ACHN (cell line): ENCODE data around the gene TIGD3.

Source experiments
- DNase-seq: peaks from one replicate; pipeline ENCODE4 v3.0.0-alpha.2; 2015
- in situ Hi-C: cut with HindIII; loops from 2 replicates; pipeline ENCODE4 v1.10.0; 2017; ENCODE audit warnings: low sequenced_read_pairs, low pct_ligation_motif_present, low pct_unique_long_range_greater_than_20kb

TIGD3 gene

DNA sequence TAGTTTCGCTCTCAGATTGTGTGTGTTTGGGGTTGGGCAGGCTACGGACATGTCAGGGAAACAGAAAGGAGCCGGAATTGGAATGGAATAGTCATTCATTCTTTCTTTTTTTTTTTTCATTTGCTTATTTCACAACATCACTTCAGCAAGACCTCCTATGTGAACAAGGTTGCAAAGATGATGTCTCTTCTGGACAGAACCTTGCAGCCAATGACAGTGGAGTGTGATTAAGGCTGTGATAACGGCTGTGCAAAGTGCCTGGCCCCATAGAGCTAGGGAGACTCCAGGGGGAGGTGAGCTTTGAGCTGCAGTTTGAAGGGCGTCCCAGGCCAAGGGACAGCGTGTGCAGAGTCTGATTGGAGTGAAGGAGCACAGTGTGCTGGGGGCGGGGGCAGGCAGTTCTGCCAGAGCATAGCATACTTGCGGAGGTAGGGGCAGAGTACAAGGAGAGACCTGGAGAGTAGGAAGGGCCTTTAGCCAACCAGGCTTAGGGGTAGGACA, 3.4 kb downstream of the TIGD3 start:
- no peak for DNase-seq
- in situ Hi-C loops, result no loop called here

DNA sequence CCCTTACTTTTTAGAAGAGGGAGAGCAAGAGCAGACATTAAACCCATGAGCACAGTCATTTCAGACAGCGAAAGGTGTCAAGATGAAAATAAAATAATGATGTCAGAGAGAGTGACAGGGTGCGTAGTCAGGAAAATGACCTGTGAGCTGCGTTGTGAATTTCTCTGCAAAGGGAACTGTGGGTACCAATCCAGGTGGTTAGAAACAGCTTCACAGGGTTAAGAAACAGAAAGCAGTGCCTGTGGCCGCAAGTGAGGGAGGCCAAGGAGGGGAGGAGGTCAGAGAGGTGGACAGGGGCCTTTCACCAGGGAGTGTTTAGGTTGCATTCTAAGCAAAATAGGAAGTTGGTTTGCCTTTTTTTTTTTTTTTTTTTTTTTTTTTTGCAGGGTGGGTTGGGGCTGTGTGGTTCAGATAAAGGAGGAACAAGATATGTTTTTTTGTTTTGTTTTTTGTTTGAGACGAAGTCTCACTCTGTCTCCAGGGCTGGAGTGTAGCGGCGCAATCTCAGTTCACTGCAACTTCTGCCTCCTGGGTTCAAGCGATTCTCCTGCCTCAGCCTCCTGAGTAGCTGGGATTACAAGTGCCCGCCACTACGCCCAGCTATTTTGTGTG, 7.9 kb downstream of the TIGD3 start:
- no peak for DNase-seq
- in situ Hi-C loops, result no loop called here

DNA sequence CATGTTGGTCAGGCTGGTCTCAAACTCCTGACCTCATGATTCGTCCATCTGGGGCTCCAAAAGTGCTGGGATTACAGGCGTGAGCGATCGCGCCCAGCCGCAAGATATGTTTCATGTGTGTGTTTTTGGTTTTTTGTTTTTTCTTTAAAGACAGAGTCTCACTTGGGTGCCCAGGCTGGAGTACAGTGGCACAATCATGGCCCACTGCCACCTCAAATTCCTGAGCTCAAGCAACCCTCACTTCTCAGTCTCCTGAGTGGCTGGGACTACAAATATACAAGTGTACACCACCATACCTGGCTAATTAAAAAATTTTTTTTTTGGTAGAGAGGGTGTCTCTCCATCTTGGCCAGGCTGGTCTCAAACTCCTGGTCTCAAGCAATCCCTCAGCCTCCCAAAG, 8.4 kb downstream of the TIGD3 start:
- in situ Hi-C loops, result no loop called here
- DNase-seq, result no peak

DNA sequence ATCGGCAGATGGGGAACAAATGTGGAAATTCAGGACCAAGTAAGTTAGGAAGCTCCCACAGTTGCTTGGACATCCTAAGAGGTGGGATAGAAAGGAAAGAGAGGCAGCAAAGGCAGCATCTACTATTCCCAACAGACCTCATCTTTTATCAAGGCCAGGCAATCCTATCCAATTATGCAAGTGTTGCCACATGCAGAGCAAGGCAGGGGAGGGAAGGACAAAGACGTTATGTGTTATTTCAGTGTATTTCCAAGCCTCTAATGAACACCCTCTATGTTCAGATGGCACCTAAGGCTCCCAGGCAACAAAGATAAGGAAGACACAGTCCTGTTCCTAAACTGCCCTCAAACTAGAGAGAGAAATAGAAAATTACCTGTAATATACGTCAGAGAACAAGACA, 9.2 kb downstream of the TIGD3 start:
- no peak for DNase-seq
- in situ Hi-C loops, result no loop called here

DNA sequence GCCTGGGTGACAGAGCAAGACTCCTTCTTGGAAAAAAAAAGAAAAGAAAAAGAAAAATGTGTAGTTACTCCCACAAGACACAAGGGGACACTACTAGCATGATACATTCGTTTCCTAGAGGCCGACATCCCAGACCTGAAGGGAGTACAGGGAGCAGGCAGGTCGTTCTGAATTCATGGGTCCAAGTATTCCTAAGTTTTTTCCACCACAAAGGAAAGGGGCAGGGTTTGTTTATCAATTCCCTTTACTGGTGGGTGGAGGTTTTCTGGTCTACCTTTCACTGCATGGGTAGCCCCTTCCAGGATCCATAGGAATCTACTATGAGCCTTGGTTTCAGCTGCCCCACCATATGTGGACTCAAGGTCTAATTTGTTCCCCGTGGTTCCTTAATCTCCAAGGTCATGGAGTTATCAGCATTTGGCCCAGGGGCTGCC, 11.8 kb downstream of the TIGD3 start:
- peak; percentile 79 for DNase-seq

DNA sequence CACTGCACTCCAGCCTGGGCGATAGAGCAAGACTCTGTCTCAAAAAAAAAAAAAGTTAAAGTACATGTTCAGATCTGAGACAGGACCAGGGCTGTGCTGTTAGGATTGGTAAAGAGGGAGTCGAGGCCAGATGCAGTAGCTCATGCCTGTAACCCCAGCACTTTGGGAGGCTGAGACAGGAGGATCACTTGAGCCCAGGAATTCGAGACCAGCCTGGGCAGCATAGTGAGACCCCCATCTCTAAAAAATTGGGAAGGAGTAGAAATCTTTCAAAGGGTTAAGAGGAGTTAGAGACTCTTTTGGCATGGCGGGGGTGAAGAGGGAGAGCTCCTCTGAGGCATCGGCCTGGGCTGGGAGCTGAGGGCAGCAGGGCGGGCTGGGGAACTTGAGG, 16.1 kb downstream of the TIGD3 start:
- in situ Hi-C loops, result no loop called here
- DNase-seq, result no peak

More for the DNA sequence above, 11.8 kb downstream of the TIGD3 start:
- in situ Hi-C loops, result no loop called here

DNA sequence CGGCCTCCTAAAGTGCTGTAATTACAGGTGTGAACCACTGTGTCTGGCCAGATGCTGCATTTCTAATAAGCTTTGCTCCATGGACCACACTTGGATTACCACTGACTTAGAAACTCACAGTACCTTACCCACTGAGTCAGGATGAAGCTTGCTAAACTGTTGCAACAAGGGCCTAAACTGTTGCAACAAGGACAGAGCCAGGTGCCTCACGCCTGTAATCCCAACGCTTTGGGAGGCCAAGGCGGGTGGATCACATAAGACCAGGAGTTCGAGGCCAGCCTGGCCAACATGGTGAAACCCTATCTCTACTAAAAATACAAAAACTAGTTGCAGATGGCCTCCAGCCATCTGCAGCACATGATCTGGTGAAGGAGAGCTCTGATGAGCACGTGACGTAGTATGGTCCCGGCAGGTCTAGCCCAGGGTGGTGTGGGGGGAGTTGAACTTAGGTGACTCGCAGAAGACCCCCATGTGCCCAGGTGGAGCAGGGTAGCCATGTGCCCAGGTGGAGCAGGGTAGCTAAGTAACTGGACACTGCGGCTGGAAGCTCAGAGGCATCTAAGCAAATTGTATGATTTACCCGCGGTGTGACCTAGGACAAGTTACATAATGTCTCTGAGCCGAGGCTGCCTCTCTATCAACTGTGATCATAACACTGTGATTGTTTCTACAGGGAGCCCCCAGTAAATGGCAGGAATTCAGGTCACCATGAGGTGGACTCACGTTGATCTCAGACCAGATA, 19.5 kb downstream of the TIGD3 start:
- DNase-seq, result no peak
- in situ Hi-C loops, result no loop called here

DNA sequence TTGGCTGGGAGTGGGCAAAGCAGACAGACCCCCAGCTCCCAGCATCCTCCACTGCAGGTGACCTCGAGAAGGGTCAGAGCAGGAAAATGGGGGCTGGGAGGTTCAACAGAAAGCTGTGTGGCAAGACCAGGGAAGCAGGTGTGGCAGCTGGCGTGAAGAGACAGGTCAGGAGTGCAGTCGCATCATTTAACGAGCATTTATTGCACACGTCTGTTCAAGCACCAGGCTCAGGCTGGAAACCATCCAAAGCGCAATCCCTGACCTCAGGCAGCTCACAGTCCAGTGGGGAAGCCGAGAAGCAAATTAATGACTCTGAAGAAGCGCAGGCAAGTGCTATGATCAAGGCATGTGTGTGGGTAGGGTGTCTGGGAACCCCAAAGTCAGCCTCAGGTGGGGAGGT, 20.5 kb downstream of the TIGD3 start:
- DNase-seq, result no peak
- in situ Hi-C loops, result no loop called here

DNA sequence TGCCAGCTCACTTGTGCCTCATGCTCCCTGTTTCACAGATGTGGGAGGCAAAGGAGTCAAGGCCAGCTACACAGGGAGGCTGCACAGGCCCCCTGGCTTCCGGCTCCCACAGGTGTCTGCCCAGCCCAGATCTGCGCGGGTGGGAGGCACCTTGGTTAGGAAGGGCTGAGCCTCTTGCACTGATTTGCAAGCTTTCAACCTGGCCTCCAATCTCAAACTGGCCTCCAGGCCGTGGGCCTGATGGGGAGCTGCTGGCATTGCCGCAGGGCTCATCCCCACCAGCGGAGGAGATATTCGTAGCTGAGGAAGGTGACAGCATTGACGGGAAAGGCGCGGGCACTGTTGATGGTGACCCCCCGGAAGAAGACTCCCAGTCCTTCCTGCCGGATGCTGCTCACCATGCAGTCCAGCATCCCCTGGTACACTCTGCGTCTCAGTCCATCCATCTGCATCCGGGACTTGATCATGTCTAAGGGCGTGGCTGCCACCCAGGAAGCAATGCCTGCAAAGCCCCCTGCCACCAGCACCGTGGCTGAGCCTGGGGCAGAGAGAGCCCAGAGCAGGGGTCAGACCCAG, 21.7 kb downstream of the TIGD3 start:
- in situ Hi-C loops, result no loop called here
- DNase-seq, result no peak

DNA sequence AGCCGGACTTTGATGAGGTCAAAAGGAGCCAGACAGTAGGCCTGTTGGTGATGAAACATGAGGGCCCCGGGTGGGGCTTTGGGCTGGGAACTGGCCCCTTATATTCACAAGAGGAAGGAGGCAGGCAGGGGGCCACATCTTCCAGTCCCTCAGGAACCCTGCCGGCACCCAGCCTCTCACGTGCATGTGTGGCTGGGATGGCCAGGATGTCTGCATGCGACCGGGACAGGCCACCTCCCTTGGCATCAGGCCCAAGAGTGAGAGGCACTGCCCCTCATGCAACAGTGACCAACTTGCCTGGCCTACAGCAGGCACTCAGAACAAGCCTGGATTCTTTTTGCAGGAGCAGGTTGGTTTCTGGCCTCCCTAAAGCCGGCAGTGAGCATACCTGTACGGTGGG, 22.5 kb downstream of the TIGD3 start:
- DNase-seq, result no peak
- in situ Hi-C loops, result no loop called here

DNA sequence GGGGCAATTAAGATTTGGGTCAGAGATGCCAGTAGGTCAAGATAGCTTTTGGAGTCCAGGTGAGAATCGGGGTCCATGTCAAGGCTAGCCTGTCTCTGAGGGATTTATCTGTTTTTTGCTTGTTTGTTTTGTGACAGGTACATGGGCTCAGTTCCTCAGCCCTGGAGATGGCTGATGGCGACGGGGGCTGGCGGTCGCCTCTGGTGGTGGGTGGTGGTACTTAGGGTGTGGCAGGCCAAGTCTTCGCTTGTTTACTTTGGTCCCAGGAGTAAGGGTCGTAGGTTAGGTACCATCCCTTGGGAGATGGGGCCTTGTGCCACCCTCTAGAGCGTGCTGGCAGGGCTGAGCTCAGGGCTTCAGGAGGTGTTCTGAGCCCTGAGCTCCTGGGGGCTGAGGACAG, 23.2 kb downstream of the TIGD3 start:
- DNase-seq, result no peak
- in situ Hi-C loops, result no loop called here

DNA sequence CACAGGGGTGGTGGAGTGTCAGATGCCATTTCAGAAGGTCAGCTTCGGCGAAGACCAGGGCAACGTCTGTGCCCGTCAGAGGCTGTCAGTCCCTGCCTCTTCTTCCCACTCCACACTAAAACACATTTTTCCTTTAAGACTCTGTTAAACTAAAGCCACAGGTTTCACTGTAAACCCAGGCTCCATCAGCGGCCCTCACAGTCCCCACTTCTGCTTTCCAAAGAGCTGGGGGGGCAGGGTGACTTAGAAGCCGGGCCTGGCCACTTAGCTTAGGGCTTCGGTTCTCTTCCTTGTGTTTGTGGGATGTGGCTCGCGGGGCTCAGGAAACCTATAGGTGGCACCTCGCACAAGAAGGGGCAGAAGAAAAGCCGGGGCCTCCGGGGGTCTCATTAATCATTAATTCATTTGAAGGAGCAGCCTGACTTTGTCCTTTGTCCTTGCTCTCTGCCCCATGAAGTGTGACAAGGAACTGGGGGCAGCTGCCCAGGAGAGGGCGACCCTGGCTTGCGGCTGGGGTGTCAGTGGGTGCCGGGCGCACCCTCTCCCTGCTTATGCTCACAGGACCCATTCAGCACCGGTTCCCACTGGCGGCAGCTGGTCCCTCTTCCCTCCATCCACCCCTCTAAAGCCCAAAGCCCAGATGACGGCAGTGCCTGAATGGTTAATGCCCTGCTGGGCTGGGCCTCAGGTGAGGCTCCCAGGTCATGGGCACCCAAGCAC, 23.8 kb downstream of the TIGD3 start:
- no peak for DNase-seq
- in situ Hi-C loops, result no loop called here

DNA sequence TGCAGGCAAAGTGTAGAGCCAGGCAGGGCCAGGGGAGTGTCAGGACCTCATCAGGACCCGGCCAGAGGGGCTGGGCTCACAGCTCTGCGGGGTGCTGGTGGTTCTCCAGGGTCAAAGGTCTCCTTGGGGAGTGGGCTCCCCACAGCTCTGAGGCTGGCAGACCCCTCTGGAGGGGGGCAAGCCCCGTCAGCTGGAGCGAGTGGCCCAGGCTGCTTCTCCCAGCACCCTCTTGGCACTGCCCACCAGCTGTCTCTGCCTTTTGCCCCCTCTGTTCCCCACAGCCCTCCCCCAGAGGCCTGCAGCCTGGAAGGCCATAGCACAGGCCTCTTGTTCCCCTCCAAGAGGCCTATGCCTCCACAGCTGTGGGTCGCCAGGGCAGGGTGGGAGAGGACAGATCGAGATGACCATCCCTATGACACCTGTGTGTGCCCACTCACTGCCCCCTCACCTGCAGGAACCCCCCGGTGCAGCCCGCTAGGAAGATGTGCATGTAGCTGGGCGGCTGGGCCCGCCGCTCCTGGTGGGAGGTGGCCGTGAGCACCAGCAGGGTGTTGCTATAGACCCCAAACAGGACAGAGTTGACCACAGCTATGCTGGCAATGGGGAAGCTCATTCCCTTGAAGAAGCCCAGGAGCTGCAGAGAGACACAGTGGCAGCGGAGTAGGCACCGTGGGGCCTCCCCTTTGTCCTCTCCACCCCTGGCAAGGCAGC, 24.5 kb downstream of the TIGD3 start:
- in situ Hi-C loops, result no loop called here
- no peak for DNase-seq

DNA sequence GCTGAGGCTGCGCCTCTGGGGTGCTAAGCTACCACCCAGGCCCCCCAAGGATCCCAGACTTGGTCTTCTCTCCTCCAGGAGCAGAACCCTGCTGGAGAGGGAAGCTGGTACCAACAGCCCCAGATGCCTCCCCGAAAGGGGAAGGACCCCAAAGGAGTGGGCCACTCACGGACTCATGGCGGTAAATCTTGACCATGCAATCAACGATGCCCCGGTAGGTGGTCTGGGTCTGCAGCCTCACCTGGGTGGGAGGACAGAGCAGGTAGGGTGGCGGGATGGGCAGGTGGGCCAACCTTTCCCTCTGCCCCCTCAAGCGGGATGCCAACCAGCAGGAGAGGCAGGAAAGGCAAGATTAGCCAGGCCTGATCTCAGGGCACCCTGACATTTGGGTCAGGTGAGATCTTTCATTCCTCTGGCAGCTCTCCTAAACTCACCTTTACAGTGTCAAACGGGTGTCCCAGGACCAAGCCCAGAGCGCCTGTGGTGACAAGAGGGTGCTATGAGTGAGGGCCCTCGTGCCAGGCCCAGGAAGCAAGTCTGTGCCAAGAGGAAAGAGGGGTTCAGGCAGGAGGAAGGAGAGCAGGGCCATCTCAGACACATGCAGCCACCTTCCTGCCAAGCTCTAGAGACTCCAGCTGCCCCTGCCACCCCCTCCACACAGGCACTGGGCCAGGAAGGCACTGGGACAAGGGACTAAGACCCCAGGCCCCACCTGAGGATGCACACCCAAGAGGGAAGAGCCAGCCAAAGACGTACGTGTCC, 25.3 kb downstream of the TIGD3 start:
- in situ Hi-C loops, result no loop called here
- DNase-seq, result no peak

DNA sequence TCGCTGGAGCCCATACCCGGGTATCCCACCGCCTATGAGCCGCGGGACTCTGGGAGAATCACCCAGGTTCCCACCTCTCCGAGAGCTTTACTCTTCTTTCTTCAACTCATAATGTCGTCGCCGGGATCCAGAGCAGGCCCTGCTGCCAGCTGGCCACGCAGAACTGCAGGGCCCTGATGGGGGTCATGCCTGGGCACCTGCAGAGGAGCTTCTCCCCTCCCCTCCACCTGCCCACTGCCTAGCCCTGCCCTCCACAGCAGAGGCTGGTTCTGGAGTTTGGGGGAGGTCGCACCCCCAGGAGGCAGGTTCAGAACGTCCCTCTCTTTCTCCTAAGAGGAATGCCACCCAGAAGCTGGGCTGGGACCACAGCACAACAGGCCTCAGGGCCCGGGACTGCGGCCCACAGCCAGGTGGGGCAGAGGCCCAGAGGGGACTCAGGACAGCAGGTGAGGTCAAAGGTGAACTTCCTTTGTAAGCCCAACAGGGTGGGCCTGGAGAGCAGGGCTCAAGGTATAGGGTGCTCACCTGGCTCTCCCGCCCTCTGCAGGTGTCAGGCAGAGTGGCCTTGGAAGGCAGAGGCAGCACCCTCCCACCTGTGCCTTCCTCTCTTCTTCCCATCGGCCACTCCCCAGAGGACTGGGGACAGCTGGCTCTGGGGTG, 26.0 kb downstream of the TIGD3 start:
- no peak for DNase-seq

DNA sequence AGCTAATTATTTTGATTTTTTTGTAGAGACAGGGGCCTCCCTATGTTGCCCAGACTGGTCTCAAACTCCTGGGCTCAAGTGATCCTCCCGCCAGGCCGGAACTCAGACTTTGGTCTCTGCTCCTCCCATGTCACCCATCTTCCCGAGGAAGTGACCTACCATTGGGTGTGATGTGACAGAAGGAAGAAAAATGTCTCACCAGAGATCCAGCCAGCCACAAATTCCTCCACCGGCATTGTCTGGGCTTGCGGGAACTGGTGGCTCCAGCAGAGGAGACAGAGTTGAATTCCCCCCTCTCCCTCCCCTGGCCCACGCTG, 27.1 kb downstream of the TIGD3 start:
- DNase-seq, result no peak
- in situ Hi-C loops, result no loop called here

More for the DNA sequence above, 26.0 kb downstream of the TIGD3 start:
- in situ Hi-C loops, result no loop called here

DNA sequence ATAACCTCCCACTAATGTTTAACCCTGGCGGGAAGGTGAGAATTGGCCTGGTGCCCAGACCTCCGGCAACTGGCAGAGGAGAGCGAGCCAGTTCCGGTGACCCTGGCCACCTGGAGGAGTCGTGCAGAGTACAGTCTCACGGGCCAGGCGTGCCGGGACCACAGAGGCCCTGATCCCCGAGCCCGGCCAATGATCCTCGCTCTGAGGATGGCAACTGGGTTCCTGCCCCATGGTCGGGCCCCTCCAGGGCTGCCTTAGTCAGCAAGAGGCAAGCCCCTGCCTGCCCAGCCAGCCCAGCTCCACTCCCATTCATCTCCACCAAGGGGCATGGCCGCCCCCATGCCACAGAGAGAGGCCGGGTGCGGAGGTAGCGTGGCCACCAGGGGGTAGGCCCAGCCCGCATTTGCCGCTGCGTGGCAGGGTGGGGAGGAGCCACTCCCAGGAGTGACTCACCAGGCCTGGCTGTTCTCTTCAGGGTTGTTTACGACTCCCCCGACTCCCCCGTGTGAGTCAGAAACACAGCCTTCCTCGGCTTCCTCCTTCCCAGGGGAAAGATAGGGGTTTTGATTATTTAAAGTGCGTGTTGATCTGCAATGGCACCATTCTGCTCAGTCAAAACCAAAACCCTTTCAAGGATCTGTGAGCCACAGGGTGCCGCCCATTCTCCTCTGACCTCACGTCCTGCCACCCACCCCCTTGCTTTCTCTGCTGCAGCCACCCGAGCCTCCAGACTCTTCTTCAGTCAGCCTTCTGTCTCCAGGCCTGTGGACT, 27.7 kb downstream of the TIGD3 start, which contains the start of gene SLC25A45:
TSS of gene SLC25A45 (minus strand) at position 614 of the 771 bp plus-strand sequence. CDS start 695 bp downstream, outside the sequence.
- DNase-seq, result peak; percentile 93
- in situ Hi-C loops, result no loop called here
